BE2C (cell line): Measurements from ENCODE around the gene CHCHD3.

Experiments used
- DNase-seq: peaks from one replicate; pipeline ENCODE4 v3.0.0-alpha.2; 2020
- H3K27me3 ChIP-seq: fragments of 250-450 bp; sonication (Bioruptor Pico); 2 replicates; pipeline ENCODE4 v1.5.1; 2020; ENCODE audit warnings: mild to moderate bottlenecking
- H3K36me3 ChIP-seq: fragments of 250-450 bp; sonication (Bioruptor Pico); 2 replicates; pipeline ENCODE4 v1.5.1; 2020; ENCODE audit warnings: mild to moderate bottlenecking
- H3K4me1 ChIP-seq: fragments of 250-450 bp; sonication (Bioruptor Pico); 2 replicates; pipeline ENCODE4 v1.5.1; 2020
- H3K4me3 ChIP-seq: 2 replicates; pipeline ENCODE4 v1.5.1; 2011; ENCODE audit warnings: low read depth, low read length
- H3K9me3 ChIP-seq: fragments of 250-450 bp; sonication (Bioruptor Pico); 2 replicates; pipeline ENCODE4 v1.5.1; 2020
- CTCF ChIP-seq: IDR thresholded peaks from 2 replicates; pipeline ENCODE4 v1.5.1; 2012; ENCODE audit warnings: mild to moderate bottlenecking, low read depth, low read length

CHCHD3 gene

GRCh38 chr7:132791036-132791435 lies 290.9 kb downstream of the CHCHD3 start:
- Histone ChIP-seq H3K36me3 (peaks cover 72% of the 10 kb centered on the region), H3K4me1 (peaks cover 16% of the 10 kb centered on the region), H3K27me3 (no peaks in the 10 kb centered on the region), H3K4me3 (no peak overlapping the region), H3K9me3 (no peaks in the 10 kb centered on the region)
- TF ChIP-seq CTCF: no peak
- DNase-seq: no peak

DNA sequence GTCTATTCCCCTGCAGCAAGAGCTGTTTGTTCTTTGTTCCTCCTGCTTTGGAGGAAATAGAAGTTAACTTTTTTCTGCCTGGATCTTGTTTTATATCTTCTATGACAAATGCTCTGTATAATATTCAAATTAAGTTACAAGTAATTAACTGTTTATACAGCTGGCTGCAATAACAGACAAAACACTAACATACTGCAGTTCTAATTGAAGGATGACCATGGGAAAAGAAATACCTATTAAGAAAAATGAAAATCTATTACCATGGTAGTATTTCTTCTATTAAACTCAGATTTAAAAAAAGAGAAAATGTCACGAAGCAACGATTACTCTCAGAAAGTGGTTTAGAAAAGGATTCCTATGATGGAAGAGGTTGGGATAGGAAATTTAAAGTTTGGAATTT lies 291.8 kb downstream of the CHCHD3 start:
- no peak for TF ChIP-seq CTCF
- Histone ChIP-seq H3K4me1 (peaks cover 16% of the 10 kb centered on the region), H3K4me3 (no peak overlapping the region), H3K36me3 (peaks cover 77% of the 10 kb centered on the region), H3K9me3 (no peaks in the 10 kb centered on the region), H3K27me3 (no peaks in the 10 kb centered on the region)
- no peak for DNase-seq

- H3K4me1 ChIP-seq: peaks cover 16% of the 10 kb centered on the region
- H3K27me3 ChIP-seq: no peaks in the 10 kb centered on the region
- H3K36me3 ChIP-seq: peaks cover 82% of the 10 kb centered on the region
- TF ChIP-seq CTCF: no peak
- H3K4me3 ChIP-seq: no peak overlapping the region
- H3K9me3 ChIP-seq: no peaks in the 10 kb centered on the region
- no peak for DNase-seq
Observed at GRCh38 chr7:132789281-132789680, 292.6 kb downstream of the CHCHD3 start.

DNA sequence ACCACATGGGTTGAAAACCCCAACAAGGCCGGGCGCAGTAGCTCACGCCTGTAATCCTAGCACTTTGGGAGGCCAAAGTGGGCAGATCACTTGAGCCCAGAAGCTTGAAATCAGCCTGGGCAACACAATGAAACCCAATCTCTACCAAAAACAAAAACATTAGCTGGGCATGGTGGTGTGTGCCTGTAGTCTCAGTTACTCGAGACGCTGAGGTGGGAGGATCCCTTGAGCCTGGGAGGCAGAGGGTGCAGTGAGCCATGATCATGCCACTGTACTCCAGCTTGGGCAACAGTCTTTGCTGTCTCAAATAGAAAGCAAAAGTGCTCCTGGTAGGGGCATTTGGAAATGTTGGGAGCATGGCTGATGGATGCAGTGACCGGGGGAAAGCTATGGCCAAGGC lies 296.0 kb downstream of the CHCHD3 start:
- no peak overlapping the region for H3K4me3 ChIP-seq
- H3K36me3 ChIP-seq: peaks cover 73% of the 10 kb centered on the region
- DNase-seq: no peak
- no peaks in the 10 kb centered on the region for H3K9me3 ChIP-seq
- TF ChIP-seq CTCF: no peak
- peaks cover 13% of the 10 kb centered on the region for H3K4me1 ChIP-seq
- no peaks in the 10 kb centered on the region for H3K27me3 ChIP-seq

DNA sequence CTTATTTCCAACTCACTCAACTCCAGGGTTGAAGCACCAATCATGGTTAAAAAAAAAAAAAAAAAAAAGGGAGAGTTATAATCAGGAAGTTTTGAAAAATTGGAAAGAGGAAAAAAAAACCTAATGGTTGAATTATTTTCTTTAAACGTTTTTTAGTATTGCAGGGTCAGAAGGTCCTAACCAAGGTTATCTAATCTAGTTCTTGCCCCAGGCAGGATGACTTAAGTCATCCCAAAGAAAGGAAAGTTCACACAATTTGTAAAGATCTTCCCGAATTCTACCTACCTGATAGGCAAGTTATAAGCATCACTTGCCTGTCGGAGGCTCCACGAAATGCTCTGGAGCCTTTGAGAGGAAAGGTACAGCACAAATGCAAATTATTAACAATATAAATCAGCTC lies 297.5 kb downstream of the CHCHD3 start:
- TF ChIP-seq CTCF: no peak
- H3K27me3 ChIP-seq: no peaks in the 10 kb centered on the region
- DNase-seq: no peak
- H3K36me3 ChIP-seq: peaks cover 70% of the 10 kb centered on the region
- no peaks in the 10 kb centered on the region for H3K9me3 ChIP-seq
- peaks cover 5% of the 10 kb centered on the region for H3K4me1 ChIP-seq
- no peak overlapping the region for H3K4me3 ChIP-seq

- H3K4me3 ChIP-seq: no peak overlapping the region
- no peaks in the 10 kb centered on the region for H3K27me3 ChIP-seq
- peaks cover 67% of the 10 kb centered on the region for H3K36me3 ChIP-seq
- DNase-seq: no peak
- TF ChIP-seq CTCF: no peak
- peaks cover 5% of the 10 kb centered on the region for H3K4me1 ChIP-seq
- H3K9me3 ChIP-seq: no peaks in the 10 kb centered on the region
Observed at GRCh38 chr7:132783824-132784223, 298.1 kb downstream of the CHCHD3 start.
